ENCODE data around the gene BFSP2.

The BFSP2 gene

DNA sequence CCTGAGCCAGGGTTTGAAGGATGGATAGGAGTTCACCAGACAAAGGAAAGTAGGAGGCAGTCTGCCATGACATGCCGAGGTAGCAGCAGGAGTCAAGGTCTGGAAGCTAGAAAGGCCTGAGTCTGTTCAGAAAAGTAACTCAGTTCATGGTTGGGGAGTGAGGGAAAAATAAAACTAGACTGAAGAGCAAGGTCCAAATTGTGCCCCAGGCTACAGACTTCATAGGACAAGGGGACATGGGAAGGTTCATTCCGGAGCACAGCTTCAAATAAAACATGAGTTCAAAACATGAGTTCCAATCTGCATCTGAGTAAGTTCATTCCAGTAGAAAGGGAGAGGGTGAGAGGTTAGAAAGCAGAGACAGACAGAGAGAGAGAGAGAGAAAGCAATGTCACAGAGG is 39.7 kb downstream of the BFSP2 start:
- TF ChIP-seq, protein P1, sequence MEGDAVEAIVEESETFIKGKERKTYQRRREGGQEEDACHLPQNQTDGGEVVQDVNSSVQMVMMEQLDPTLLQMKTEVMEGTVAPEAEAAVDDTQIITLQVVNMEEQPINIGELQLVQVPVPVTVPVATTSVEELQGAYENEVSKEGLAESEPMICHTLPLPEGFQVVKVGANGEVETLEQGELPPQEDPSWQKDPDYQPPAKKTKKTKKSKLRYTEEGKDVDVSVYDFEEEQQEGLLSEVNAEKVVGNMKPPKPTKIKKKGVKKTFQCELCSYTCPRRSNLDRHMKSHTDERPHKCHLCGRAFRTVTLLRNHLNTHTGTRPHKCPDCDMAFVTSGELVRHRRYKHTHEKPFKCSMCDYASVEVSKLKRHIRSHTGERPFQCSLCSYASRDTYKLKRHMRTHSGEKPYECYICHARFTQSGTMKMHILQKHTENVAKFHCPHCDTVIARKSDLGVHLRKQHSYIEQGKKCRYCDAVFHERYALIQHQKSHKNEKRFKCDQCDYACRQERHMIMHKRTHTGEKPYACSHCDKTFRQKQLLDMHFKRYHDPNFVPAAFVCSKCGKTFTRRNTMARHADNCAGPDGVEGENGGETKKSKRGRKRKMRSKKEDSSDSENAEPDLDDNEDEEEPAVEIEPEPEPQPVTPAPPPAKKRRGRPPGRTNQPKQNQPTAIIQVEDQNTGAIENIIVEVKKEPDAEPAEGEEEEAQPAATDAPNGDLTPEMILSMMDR (IDR thresholded peaks at IDR 0.05; ENCODE audit: low read depth, low read length, missing control alignments), result no peak
- no peak overlapping the region for H3K4me3 ChIP-seq (ENCODE audit: low read depth, low read length)
- in situ Hi-C loops (cut with HindIII; ENCODE audit: low sequenced_read_pairs), result no loop called here
- no peak for DNase-seq (ENCODE audit: low read depth)

DNA sequence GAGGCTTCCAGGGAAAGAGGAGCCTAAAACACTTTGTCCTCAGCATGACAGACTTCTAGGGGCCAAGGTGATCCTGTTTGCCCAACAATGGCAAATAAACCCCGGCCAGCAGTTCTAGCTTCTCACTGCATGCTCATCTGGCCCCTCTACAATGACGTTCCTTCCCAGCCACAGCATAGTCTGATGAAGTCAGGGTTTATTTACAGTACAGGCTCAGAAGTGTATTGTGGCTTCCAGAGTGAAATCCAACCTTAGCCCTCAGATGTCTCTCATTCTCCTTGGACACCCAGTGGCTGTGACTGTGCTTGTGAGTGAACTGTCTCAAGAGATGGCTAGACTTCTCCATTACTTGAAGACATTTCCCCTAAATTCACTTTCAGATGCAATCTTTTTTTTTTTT is 40.8 kb downstream of the BFSP2 start:
- in situ Hi-C loops (cut with HindIII; ENCODE audit: low sequenced_read_pairs), result no loop called here
- no peak overlapping the region for H3K4me3 ChIP-seq (ENCODE audit: low read depth, low read length)
- DNase-seq (ENCODE audit: low read depth), result no peak
- TF ChIP-seq, protein P1 (IDR thresholded peaks at IDR 0.05; ENCODE audit: low read depth, low read length, missing control alignments), result no peak

GRCh38 chr3:133441867-133442270 is 42.0 kb downstream of the BFSP2 start:
- no peak for DNase-seq (ENCODE audit: low read depth)
- no peak overlapping the region for H3K4me3 ChIP-seq (ENCODE audit: low read depth, low read length)
- in situ Hi-C loops (cut with HindIII; ENCODE audit: low sequenced_read_pairs), result no loop called here
- TF ChIP-seq, protein P1 (IDR thresholded peaks at IDR 0.05; ENCODE audit: low read depth, low read length, missing control alignments), result no peak

GRCh38 chr3:133442518-133442917 is 42.7 kb downstream of the BFSP2 start:
- H3K4me3 ChIP-seq (ENCODE audit: low read depth, low read length), result no peak overlapping the region
- in situ Hi-C loops (cut with HindIII; ENCODE audit: low sequenced_read_pairs), result no loop called here
- DNase-seq (ENCODE audit: low read depth), result no peak
- TF ChIP-seq, protein P1 (IDR thresholded peaks at IDR 0.05; ENCODE audit: low read depth, low read length, missing control alignments), result no peak

DNA sequence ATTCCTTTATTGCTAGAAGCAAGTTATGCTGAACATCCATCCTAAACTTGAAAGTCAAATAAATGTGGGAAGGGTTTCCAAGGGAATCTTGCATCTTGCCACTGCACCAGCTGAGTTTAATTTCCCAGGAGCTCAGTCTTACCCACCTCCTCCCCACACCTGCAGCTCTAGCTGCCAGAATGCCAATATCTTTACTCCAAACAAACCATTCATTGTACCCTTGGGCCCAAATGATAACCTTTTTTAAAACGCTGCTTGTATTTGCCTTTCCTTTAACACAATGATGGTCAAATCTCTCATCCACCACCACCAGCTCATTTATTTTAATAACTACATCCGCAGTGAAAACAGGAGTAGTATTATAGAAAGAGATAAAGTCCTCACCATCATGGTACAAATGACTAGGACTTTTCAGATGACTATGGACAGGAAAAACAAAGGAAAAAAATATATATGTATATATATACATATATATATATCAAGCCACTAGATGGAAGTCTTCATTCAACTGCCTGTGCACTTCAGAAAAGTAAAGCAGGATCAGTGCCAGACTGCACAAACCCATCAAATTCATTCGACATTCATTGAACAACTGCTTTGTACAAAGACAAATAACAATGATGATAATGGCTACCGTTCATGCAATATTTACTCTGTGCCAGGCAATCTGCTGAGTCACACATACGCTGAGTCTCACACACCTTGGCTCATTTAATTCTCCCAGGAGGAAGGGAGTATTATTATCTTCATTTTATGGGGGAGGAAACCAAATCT is 44.0 kb downstream of the BFSP2 start:
- TF ChIP-seq, protein P1 (IDR thresholded peaks at IDR 0.05; ENCODE audit: low read depth, low read length, missing control alignments), result no peak
- in situ Hi-C loops (cut with HindIII; ENCODE audit: low sequenced_read_pairs), result no loop called here
- no peak for DNase-seq (ENCODE audit: low read depth)
- H3K4me3 ChIP-seq (ENCODE audit: low read depth, low read length), result no peak overlapping the region

- in situ Hi-C loops (cut with HindIII; ENCODE audit: low sequenced_read_pairs), result no loop called here
- TF ChIP-seq, protein P1 (IDR thresholded peaks at IDR 0.05; ENCODE audit: low read depth, low read length, missing control alignments), result no peak
- H3K4me3 ChIP-seq (ENCODE audit: low read depth, low read length), result no peak overlapping the region
- DNase-seq (ENCODE audit: low read depth), result no peak
Observed at GRCh38 chr3:133444423-133444774, 44.5 kb downstream of the BFSP2 start.
